Renal cortex interstitium (tissue), 11 donors: ENCODE measurements around the gene MRFAP1. TPM values are rescaled to one million over a fixed set of nuclear protein-coding genes. Genes with fewer than 3 reads are reported as not detected.

Experiments
- DNase-seq, 11 donors: peaks; one replicate each; pipeline ENCODE4 v3.0.0-alpha.2; 2013; ENCODE audit warnings: low read depth in 9 of 11, low spot score in 4 of 11; ENCODE audit errors: extremely low read depth in 1 of 11
- polyA plus RNA-seq, 3 donors: library from polyadenylated mRNA; unstranded; fragments of 120-200 nt; gene quantifications; one replicate each; pipeline ENCODE4 v1.2.1, GENCODE V29; 2013; ENCODE audit not compliant: insufficient read length in 3 of 3

Gene MRFAP1
- polyA plus RNA-seq, 3 donors: 389 to 459 (median 458) TPM

- no peak for DNase-seq
Measured at GRCh38 chr4:6674500-6675149, 34.1 kb downstream of the MRFAP1 start.

GRCh38 chr4:6676722-6677558 lies 36.5 kb downstream of the MRFAP1 start:
- DNase-seq: no peak

GRCh38 chr4:6680372-6681034 lies 40.0 kb downstream of the MRFAP1 start:
- DNase-seq: no peak

- no peak for DNase-seq
Measured at GRCh38 chr4:6681191-6681590, 40.7 kb downstream of the MRFAP1 start.

- no peak for DNase-seq
Measured at GRCh38 chr4:6682862-6683590, 42.5 kb downstream of the MRFAP1 start.

- DNase-seq: no peak
Measured at GRCh38 chr4:6684656-6685055, 44.2 kb downstream of the MRFAP1 start.

- DNase-seq: no peak
Measured at GRCh38 chr4:6686104-6686787, 45.8 kb downstream of the MRFAP1 start.

GRCh38 chr4:6687947-6688878 lies 47.7 kb downstream of the MRFAP1 start:
- DNase-seq: no peak

- no peak for DNase-seq
Measured at GRCh38 chr4:6688879-6689505, 48.5 kb downstream of the MRFAP1 start.

- DNase-seq: no peak
Measured at GRCh38 chr4:6689506-6689960, 49.0 kb downstream of the MRFAP1 start.

Other genes with a start within 250 kb of the MRFAP1 start
- under 1 TPM; 0.17 to 0.65 (median 0.35) TPM for gene PPP2R2C, start 168.1 kb upstream of the MRFAP1 start, polyA plus RNA-seq
- gene MAN2B2, start 65.5 kb upstream of the MRFAP1 start, polyA plus RNA-seq: 10 to 100 TPM; 14.1 to 18.5 (median 17.8) TPM
- gene S100P, start 53.2 kb downstream of the MRFAP1 start, polyA plus RNA-seq: 10 to 100 TPM in 1 of 3 donors, 1 to 10 TPM in 2; 5.4 to 11.8 (median 7.3) TPM
- 100 to 1,000 TPM; 108 to 141 (median 133) TPM for gene MRFAP1L1, start 69.2 kb downstream of the MRFAP1 start, polyA plus RNA-seq
- 10 to 100 TPM; 11.6 to 13.7 (median 11.7) TPM for gene BLOC1S4, start 75.5 kb downstream of the MRFAP1 start, polyA plus RNA-seq
- 10 to 100 TPM; 36.3 to 43.7 (median 39.9) TPM for gene KIAA0232, start 142.0 kb downstream of the MRFAP1 start, polyA plus RNA-seq